Liver (tissue), 9 donors: ENCODE results near the gene ANKRD9. TPM values are rescaled to one million over a fixed set of nuclear protein-coding genes. Genes with fewer than 3 reads are reported as not detected.

Experiments used
- DNase-seq: peaks from one replicate; pipeline ENCODE4 v3.0.0-alpha.2; 2017; ENCODE audit warnings: low spot score
- H3K27ac ChIP-seq, 2 donors: one replicate each; pipeline ENCODE4 v1.7.0; 2013; ENCODE audit warnings: inconsistent platforms in 2 of 2, low read length in 2 of 2, control low read depth in 1 of 2, low read depth in 1 of 2, mild to moderate bottlenecking in 1 of 2
- H3K27me3 ChIP-seq, 4 donors: one replicate each; pipeline versions ENCODE4 v1.6.1 to v1.7.0; 2013; ENCODE audit warnings: low read length in 3 of 4, inconsistent platforms in 1 of 4, mild to moderate bottlenecking in 1 of 4, moderate library complexity in 1 of 4; ENCODE audit not compliant: control insufficient read depth in 4 of 4, insufficient read depth in 4 of 4
- H3K36me3 ChIP-seq, 4 donors: one replicate each; pipeline versions ENCODE4 v1.6.1 to v1.7.0; 2013; ENCODE audit warnings: low read length in 3 of 4, mild to moderate bottlenecking in 3 of 4, low read depth in 1 of 4, moderate library complexity in 1 of 4; ENCODE audit not compliant: control insufficient read depth in 4 of 4, insufficient read depth in 3 of 4
- H3K4me1 ChIP-seq, 4 donors: one replicate each; pipeline versions ENCODE4 v1.6.1 to v1.7.0; 2013; ENCODE audit warnings: low read length in 3 of 4, mild to moderate bottlenecking in 3 of 4, moderate library complexity in 1 of 4; ENCODE audit not compliant: control insufficient read depth in 4 of 4, insufficient read depth in 4 of 4
- H3K4me3 ChIP-seq, 3 donors: one replicate each; pipeline versions ENCODE4 v1.6.1 to v1.7.0; 2013; ENCODE audit warnings: low read length in 3 of 3, control low read depth in 1 of 3, low read depth in 1 of 3, mild to moderate bottlenecking in 1 of 3
- H3K9ac ChIP-seq, 2 donors: one replicate each; pipeline ENCODE4 v1.7.0; 2013; ENCODE audit warnings: low read length in 2 of 2, mild to moderate bottlenecking in 2 of 2, moderate library complexity in 2 of 2, control low read depth in 1 of 2, low read depth in 1 of 2
- H3K9me3 ChIP-seq, 4 donors: one replicate each; pipeline versions ENCODE4 v1.6.1 to v1.7.0; 2013; ENCODE audit warnings: low read length in 3 of 4; ENCODE audit not compliant: control insufficient read depth in 4 of 4
- ATF3 ChIP-seq: IDR thresholded peaks from 2 replicates; pipeline ENCODE4 v1.6.1; 2016; ENCODE audit warnings: antibody characterized with exemption
- CTCF ChIP-seq: fragments of 150-350 bp; IDR thresholded peaks from 2 replicates; pipeline ENCODE4 v1.5.1; 2017; ENCODE audit warnings: improper control_type of control experiment, low read depth, low read length; ENCODE audit not compliant: missing input control
- EGR1 ChIP-seq, 2 donors: IDR thresholded peaks; 2 replicates each; pipeline ENCODE4 v1.6.1; 2016 to 2018; ENCODE audit warnings: antibody characterized with exemption in 2 of 2, low read depth in 2 of 2
- FOXA1 ChIP-seq: IDR thresholded peaks from 2 replicates; pipeline ENCODE4 v1.6.1; 2016; ENCODE audit warnings: antibody characterized with exemption
- FOXA2 ChIP-seq: IDR thresholded peaks from 2 replicates; pipeline ENCODE4 v1.6.1; 2016; ENCODE audit warnings: antibody characterized with exemption
- GABPA ChIP-seq, 2 donors: IDR thresholded peaks in 1 of 2; conservative IDR thresholded peaks in 1 of 2; 2 replicates each; pipeline ENCODE4 v1.6.1; 2016; ENCODE audit warnings: antibody characterized with exemption in 2 of 2, mild to moderate bottlenecking in 1 of 2, moderate library complexity in 1 of 2
- HNF4A ChIP-seq, 2 donors: conservative IDR thresholded peaks; 2 replicates each; pipeline ENCODE4 v1.6.1; 2016; ENCODE audit warnings: antibody characterized with exemption in 2 of 2, mild to moderate bottlenecking in 2 of 2
- HNF4G ChIP-seq: IDR thresholded peaks from 2 replicates; pipeline ENCODE4 v1.6.1; 2016; ENCODE audit warnings: antibody characterized with exemption
- JUND ChIP-seq, 2 donors: IDR thresholded peaks; 2 replicates each; pipeline ENCODE4 v1.6.1; 2016; ENCODE audit warnings: antibody characterized with exemption in 2 of 2
- MAX ChIP-seq: IDR thresholded peaks from 2 replicates; pipeline ENCODE4 v1.6.1; 2016; ENCODE audit warnings: antibody characterized with exemption
- NR2F2 ChIP-seq: IDR thresholded peaks from 2 replicates; pipeline ENCODE4 v1.6.1; 2016; ENCODE audit warnings: antibody characterized with exemption
- RAD21 ChIP-seq, 2 donors: IDR thresholded peaks; 2 replicates each; pipeline ENCODE4 v1.6.1; 2016; ENCODE audit warnings: antibody characterized with exemption in 2 of 2, mild to moderate bottlenecking in 2 of 2
- REST ChIP-seq: IDR thresholded peaks from 2 replicates; pipeline ENCODE4 v1.6.1; 2016; ENCODE audit warnings: antibody characterized with exemption, mild to moderate bottlenecking
- RXRA ChIP-seq, 2 donors: IDR thresholded peaks; 2 replicates each; pipeline ENCODE4 v1.6.1; 2017 to 2018; ENCODE audit warnings: antibody characterized with exemption in 2 of 2, mild to moderate bottlenecking in 1 of 2
- SP1 ChIP-seq: IDR thresholded peaks from 2 replicates; pipeline ENCODE4 v1.6.1; 2018; ENCODE audit warnings: antibody characterized with exemption, mild to moderate bottlenecking
- TAF1 ChIP-seq: conservative IDR thresholded peaks from 2 replicates; pipeline ENCODE4 v1.6.1; 2016; ENCODE audit warnings: antibody characterized with exemption, mild to moderate bottlenecking
- YY1 ChIP-seq: IDR thresholded peaks from 2 replicates; pipeline ENCODE4 v1.6.1; 2016; ENCODE audit warnings: antibody characterized with exemption, mild to moderate bottlenecking
- ZBTB33 ChIP-seq: IDR thresholded peaks from 2 replicates; pipeline ENCODE4 v1.6.1; 2016; ENCODE audit warnings: antibody characterized with exemption
- WGBS: extraction: QIAGEN DNeasy Blood & Tissue Kit; methylation state at CpG from one replicate; pipeline ENCODE4 v1.1.7; 2013; 5-methylcytosine and 5-hydroxymethylcytosine counted together
- polyA plus RNA-seq, 2 donors: library from polyadenylated mRNA; stranded (reverse) in 1 of 2; unstranded in 1 of 2; fragments of 200-250 nt in 1 of 2; fragments of >200 nt in 1 of 2; fragmentation: Nextera tagmentation in 1 of 2; extraction: Ambion mirVana in 1 of 2; gene quantifications; one replicate each; pipeline versions ENCODE4 v1.2.1 to v1.2.3, GENCODE V29; 2013 to 2015
- total RNA-seq, 2 donors: library from RNA; depleted of rRNA; stranded (reverse); fragments of >200 nt; gene quantifications; one replicate each; pipeline ENCODE4 v1.2.3, GENCODE V29; 2014
- donor health status: healthy.
- donor health status: healthy.
- donor health status: healthy.
- donor health status: healthy.
- donor health status: healthy.

The ANKRD9 gene
- total and polyA plus RNA-seq, 4 donors = 1.5 to 67.5 (median 7.5) TPM

GRCh38 chr14:102506626-102506925 lies 3.0 kb downstream of the ANKRD9 start (continued):
- TF ChIP-seq CTCF (no peak), TAF1 (no peak)

GRCh38 chr14:102505775-102506625 lies 3.6 kb downstream of the ANKRD9 start:
- peaks cover 0 to 3% (median 0%) of the 10 kb centered on the region in 4 donors for H3K36me3 ChIP-seq
- TF ChIP-seq FOXA1 (no peak), NR2F2 (no peak), ZBTB33 (no peak), HNF4G (no peak), REST (no peak), RXRA (IDR thresholded peaks at IDR 0.05) (no peak), ATF3 (no peak), FOXA2 (no peak), RAD21 (IDR thresholded peaks at IDR 0.05) (no peak), SP1 (no peak), CTCF (no peak), YY1 (no peak), HNF4A (conservative IDR thresholded peaks at IDR 0.05) (no peak), GABPA (IDR thresholded peaks at IDR 0.05 in 1 of 2, conservative IDR thresholded peaks at IDR 0.05 in 1 of 2) (no peak), JUND (IDR thresholded peaks at IDR 0.05) (no peak), MAX (no peak), TAF1 (no peak), EGR1 (IDR thresholded peaks at IDR 0.05; ENCODE audit: low read depth in 2 of 2) (no peak)
- H3K4me1 ChIP-seq = peaks cover 0 to 5% (median 3%) of the 10 kb centered on the region in 4 donors
- H3K9me3 ChIP-seq = no peaks in the 10 kb centered on the region
- H3K27me3 ChIP-seq = no peaks in the 10 kb centered on the region
- 91% methylated on average over 19 of the region's 19 CpGs for WGBS
- DNase-seq = no peak
- no peak overlapping the region for H3K4me3 ChIP-seq
- H3K9ac ChIP-seq = no peak overlapping the region
- no peak overlapping the region for H3K27ac ChIP-seq
